BLaER1 (cell line): ENCODE data around the gene FEM1C.

ENCODE experiments used
- H3K27ac ChIP-seq: shearing (Covaris generic); formaldehyde crosslinking; 2 replicates; pipeline ENCODE4 v1.8.1; 2022
- H3K27me3 ChIP-seq: shearing (Covaris generic); formaldehyde crosslinking; 2 replicates; pipeline ENCODE4 v1.8.1; 2022
- H3K36me3 ChIP-seq: shearing (Covaris generic); formaldehyde crosslinking; 2 replicates; pipeline ENCODE4 v1.8.1; 2022
- H3K4me1 ChIP-seq: shearing (Covaris generic); formaldehyde crosslinking; 2 replicates; pipeline ENCODE4 v1.8.1; 2022
- H3K4me2 ChIP-seq: shearing (Covaris generic); formaldehyde crosslinking; 2 replicates; pipeline ENCODE4 v1.8.1; 2022
- H3K4me3 ChIP-seq: shearing (Covaris generic); formaldehyde crosslinking; 2 replicates; pipeline ENCODE4 v1.8.1; 2022
- H3K9ac ChIP-seq: shearing (Covaris generic); formaldehyde crosslinking; 2 replicates; pipeline ENCODE4 v1.8.1; 2022
- H3K9me3 ChIP-seq: shearing (Covaris generic); formaldehyde crosslinking; 2 replicates; pipeline ENCODE4 v1.8.1; 2022
- H4K20me1 ChIP-seq: shearing (Covaris generic); formaldehyde crosslinking; 2 replicates; pipeline ENCODE4 v1.8.1; 2022
- Cebpa-rat ChIP-seq: shearing (Covaris generic); IDR thresholded peaks from 2 replicates; pipeline ENCODE4 v1.8.1; 2022

The FEM1C gene

GRCh38 chr5:115544436-115545350, at the start of gene FEM1C:
TSS of gene FEM1C (minus strand) at chr5:115544775. CDS start at chr5:115543493, 1,282 bp downstream.
- Histone ChIP-seq H4K20me1 (peaks cover 42% of the 10 kb centered on the region), H3K4me2 (peak within 1 kb of the TSS; percentile 96), H3K9ac (peak within 1 kb of the TSS; percentile 97), H3K4me3 (peak within 1 kb of the TSS; percentile 97), H3K4me1 (peaks cover 28% of the 10 kb centered on the region), H3K27me3 (no peaks in the 10 kb centered on the region), H3K36me3 (peaks cover 14% of the 10 kb centered on the region), H3K27ac (peak within 1 kb of the TSS; percentile 95), H3K9me3 (peaks cover 25% of the 10 kb centered on the region)
- no peak for TF ChIP-seq Cebpa-rat

GRCh38 chr5:115589043-115589442, 44.5 kb upstream of the FEM1C start:
- H3K27ac ChIP-seq, result no peak overlapping the region
- no peak overlapping the region for H3K9ac ChIP-seq
- no peaks in the 10 kb centered on the region for H4K20me1 ChIP-seq
- H3K9me3 ChIP-seq, result no peaks in the 10 kb centered on the region
- H3K27me3 ChIP-seq, result no peaks in the 10 kb centered on the region
- no peaks in the 10 kb centered on the region for H3K36me3 ChIP-seq
- no peak overlapping the region for H3K4me3 ChIP-seq
- H3K4me1 ChIP-seq, result no peaks in the 10 kb centered on the region
- H3K4me2 ChIP-seq, result no peak overlapping the region
- TF ChIP-seq Cebpa-rat, result no peak

GRCh38 chr5:115588640-115589039, 44.1 kb upstream of the FEM1C start:
- Histone ChIP-seq H3K27ac (no peak overlapping the region), H3K4me2 (no peak overlapping the region), H3K36me3 (no peaks in the 10 kb centered on the region), H3K9me3 (no peaks in the 10 kb centered on the region), H3K4me3 (no peak overlapping the region), H4K20me1 (no peaks in the 10 kb centered on the region), H3K9ac (no peak overlapping the region), H3K4me1 (no peaks in the 10 kb centered on the region), H3K27me3 (no peaks in the 10 kb centered on the region)
- TF ChIP-seq Cebpa-rat, result no peak

- Histone ChIP-seq H3K4me2 (no peak overlapping the region), H3K9me3 (no peaks in the 10 kb centered on the region), H3K27ac (no peak overlapping the region)
Observed at GRCh38 chr5:115586525-115587146, 42.1 kb upstream of the FEM1C start.

GRCh38 chr5:115585265-115585664, 40.7 kb upstream of the FEM1C start:
- no peaks in the 10 kb centered on the region for H3K9me3 ChIP-seq
- H3K4me1 ChIP-seq, result no peaks in the 10 kb centered on the region
- no peak for TF ChIP-seq Cebpa-rat
- H3K27me3 ChIP-seq, result no peaks in the 10 kb centered on the region
- H3K4me2 ChIP-seq, result no peak overlapping the region
- no peak overlapping the region for H3K27ac ChIP-seq
- H3K4me3 ChIP-seq, result no peak overlapping the region
- H3K36me3 ChIP-seq, result no peaks in the 10 kb centered on the region
- no peaks in the 10 kb centered on the region for H4K20me1 ChIP-seq
- H3K9ac ChIP-seq, result no peak overlapping the region

More at GRCh38 chr5:115586525-115587146, 42.1 kb upstream of the FEM1C start:
- Histone ChIP-seq H4K20me1 (no peaks in the 10 kb centered on the region), H3K4me1 (no peaks in the 10 kb centered on the region), H3K27me3 (no peaks in the 10 kb centered on the region), H3K36me3 (no peaks in the 10 kb centered on the region), H3K9ac (no peak overlapping the region), H3K4me3 (no peak overlapping the region)
- no peak for TF ChIP-seq Cebpa-rat

- TF ChIP-seq Cebpa-rat, result no peak
- H3K9me3 ChIP-seq, result no peaks in the 10 kb centered on the region
- H3K4me3 ChIP-seq, result no peak overlapping the region
- H3K27me3 ChIP-seq, result no peaks in the 10 kb centered on the region
- H4K20me1 ChIP-seq, result no peaks in the 10 kb centered on the region
- H3K4me1 ChIP-seq, result 0 out of 2 replicates have a peak, but pooled peaks cover 7% of the 10 kb centered on the region
- H3K4me2 ChIP-seq, result no peak overlapping the region
- no peak overlapping the region for H3K9ac ChIP-seq
- no peak overlapping the region for H3K27ac ChIP-seq
- H3K36me3 ChIP-seq, result no peaks in the 10 kb centered on the region
Observed at GRCh38 chr5:115584501-115584900, 39.9 kb upstream of the FEM1C start.

- no peak overlapping the region for H3K4me2 ChIP-seq
- no peaks in the 10 kb centered on the region for H4K20me1 ChIP-seq
- H3K36me3 ChIP-seq, result no peaks in the 10 kb centered on the region
- TF ChIP-seq Cebpa-rat, result no peak
- H3K9me3 ChIP-seq, result no peaks in the 10 kb centered on the region
- no peak overlapping the region for H3K27ac ChIP-seq
- H3K4me3 ChIP-seq, result no peak overlapping the region
- H3K27me3 ChIP-seq, result no peaks in the 10 kb centered on the region
- no peak overlapping the region for H3K9ac ChIP-seq
- 0 out of 2 replicates have a peak, but pooled peaks cover 7% of the 10 kb centered on the region for H3K4me1 ChIP-seq
Observed at GRCh38 chr5:115583474-115583873, 38.9 kb upstream of the FEM1C start.

GRCh38 chr5:115580941-115581340, 36.4 kb upstream of the FEM1C start:
- Histone ChIP-seq H3K27me3 (no peaks in the 10 kb centered on the region), H3K4me3 (no peak overlapping the region), H3K9ac (no peak overlapping the region), H3K27ac (no peak overlapping the region), H3K4me2 (no peak overlapping the region), H3K4me1 (0 out of 2 replicates have a peak, but pooled peaks cover 7% of the 10 kb centered on the region), H3K36me3 (no peaks in the 10 kb centered on the region), H4K20me1 (no peaks in the 10 kb centered on the region), H3K9me3 (no peaks in the 10 kb centered on the region)
- TF ChIP-seq Cebpa-rat, result no peak

GRCh38 chr5:115579747-115580173, 35.2 kb upstream of the FEM1C start:
- no peak overlapping the region for H3K9ac ChIP-seq
- TF ChIP-seq Cebpa-rat, result no peak
- 0 out of 2 replicates have a peak overlapping the region, but pooled peaks have one; percentile 31 for H3K4me2 ChIP-seq
- H3K27ac ChIP-seq, result no peak overlapping the region
- H3K4me3 ChIP-seq, result no peak overlapping the region
- H3K27me3 ChIP-seq, result no peaks in the 10 kb centered on the region
- H3K4me1 ChIP-seq, result 0 out of 2 replicates have a peak, but pooled peaks cover 7% of the 10 kb centered on the region
- no peaks in the 10 kb centered on the region for H4K20me1 ChIP-seq
- no peaks in the 10 kb centered on the region for H3K36me3 ChIP-seq
- no peaks in the 10 kb centered on the region for H3K9me3 ChIP-seq

GRCh38 chr5:115579216-115579615, 34.6 kb upstream of the FEM1C start:
- Histone ChIP-seq H3K27ac (no peak overlapping the region), H3K36me3 (no peaks in the 10 kb centered on the region), H3K4me3 (no peak overlapping the region), H3K27me3 (no peaks in the 10 kb centered on the region), H4K20me1 (no peaks in the 10 kb centered on the region), H3K9me3 (no peaks in the 10 kb centered on the region), H3K9ac (no peak overlapping the region), H3K4me2 (no peak overlapping the region), H3K4me1 (0 out of 2 replicates have a peak, but pooled peaks cover 7% of the 10 kb centered on the region)
- no peak for TF ChIP-seq Cebpa-rat
